ENCODE results near the gene KRT6C.
A peak's percentile ranks its signal among the peaks of the same experiment; 100 is the strongest.
"Not testable (repeated sequence)": the region's sequence is repeated elsewhere in the genome, so short reads cannot be mapped to it uniquely, and the experiment has no call there.

Gene KRT6C

DNA sequence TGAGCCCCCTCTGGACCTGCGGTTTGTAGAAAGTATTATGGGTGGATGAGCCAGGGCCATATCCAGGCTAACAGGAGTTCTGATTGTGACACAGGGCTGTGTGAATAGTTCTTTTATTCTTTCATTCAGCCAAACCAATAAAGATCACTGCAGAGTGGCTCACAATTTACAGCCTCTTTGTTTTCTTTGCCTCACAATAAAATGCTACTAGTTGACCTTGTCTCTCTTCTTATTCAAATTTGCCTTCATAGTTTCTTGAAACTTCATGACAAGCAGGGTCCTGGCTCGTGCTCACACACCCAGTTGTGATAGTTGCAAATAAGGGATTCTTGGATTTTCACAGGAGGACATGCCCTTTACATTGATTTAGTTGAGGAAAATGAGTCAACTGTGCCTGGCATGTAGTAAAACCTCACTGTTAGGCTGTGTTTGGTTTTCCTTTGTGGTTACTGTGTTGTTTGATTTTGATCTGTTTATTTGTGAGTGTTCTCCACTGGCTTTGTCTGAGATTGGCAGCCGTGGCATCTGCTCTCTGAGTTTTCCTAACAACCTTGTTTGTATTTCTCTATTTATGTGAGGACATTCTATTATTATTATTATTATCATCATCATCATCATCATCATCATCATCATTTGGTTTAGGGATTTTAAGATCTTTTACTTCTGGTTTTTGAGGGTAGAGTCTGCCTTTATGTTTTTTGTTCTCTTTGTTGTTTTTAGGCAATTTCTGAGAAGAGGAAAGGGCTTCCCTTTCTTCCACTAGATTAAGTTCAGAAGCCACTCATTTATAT, 19.0 kb downstream of the KRT6C start:
- no peaks in the 10 kb centered on the region for H3K36me3 ChIP-seq (replicated peaks; ENCODE audit: low read depth, low read length)
- no peaks in the 10 kb centered on the region for H4K20me1 ChIP-seq (ENCODE audit: insufficient read depth, low read length)
- H3K9ac ChIP-seq (ENCODE audit: low read length): no peak overlapping the region
- no peak overlapping the region for H2AFZ ChIP-seq (ENCODE audit: low read depth, low read length)
- H3K4me3 ChIP-seq (ENCODE audit: low read length): no peak overlapping the region
- no peaks in the 10 kb centered on the region for H3K9me3 ChIP-seq (ENCODE audit: insufficient read depth, low read length)
- no peaks in the 10 kb centered on the region for H3K79me2 ChIP-seq (ENCODE audit: low read length)
- H3K27me3 ChIP-seq (ENCODE audit: low read depth, low read length): peaks cover 14% of the 10 kb centered on the region
- no peak for TF ChIP-seq EZH2phosphoT487 (IDR thresholded peaks at IDR 0.05; ENCODE audit: low read depth)
- no peaks in the 10 kb centered on the region for H3K4me1 ChIP-seq (ENCODE audit: low read length)
- H3K4me2 ChIP-seq (ENCODE audit: low read length): no peak overlapping the region
- no peak overlapping the region for H3K27ac ChIP-seq (ENCODE audit: low read length)

- Histone ChIP-seq H3K79me2 (ENCODE audit: low read length) (no peaks in the 10 kb centered on the region), H3K4me2 (ENCODE audit: low read length) (no peak within 1 kb of the TSS), H4K20me1 (ENCODE audit: insufficient read depth, low read length) (no peaks in the 10 kb centered on the region), H3K9ac (ENCODE audit: low read length) (no peak within 1 kb of the TSS), H3K4me3 (ENCODE audit: low read length) (no peak within 1 kb of the TSS), H3K27ac (ENCODE audit: low read length) (no peak within 1 kb of the TSS), H3K36me3 (replicated peaks; ENCODE audit: low read depth, low read length) (no peaks in the 10 kb centered on the region), H2AFZ (ENCODE audit: low read depth, low read length) (no peak within 1 kb of the TSS), H3K9me3 (ENCODE audit: insufficient read depth, low read length) (no peaks in the 10 kb centered on the region), H3K27me3 (ENCODE audit: low read depth, low read length) (peaks cover 10% of the 10 kb centered on the region; the same call in 1 of the 2 replicates), H3K4me1 (ENCODE audit: low read length) (peaks cover 9% of the 10 kb centered on the region)
- TF ChIP-seq CTCF (IDR thresholded peaks at IDR 0.05; ENCODE audit: low read depth, low read length) (no peak), EZH2phosphoT487 (IDR thresholded peaks at IDR 0.05; ENCODE audit: low read depth) (no peak)
These were observed 21.5 kb downstream of the KRT6C start, which contains the start of gene KRT6B for GRCh38 chr12:52452101-52452500. TSS of gene KRT6B (minus strand) at chr12:52452146. CDS start at chr12:52452078, 68 bp downstream.

DNA sequence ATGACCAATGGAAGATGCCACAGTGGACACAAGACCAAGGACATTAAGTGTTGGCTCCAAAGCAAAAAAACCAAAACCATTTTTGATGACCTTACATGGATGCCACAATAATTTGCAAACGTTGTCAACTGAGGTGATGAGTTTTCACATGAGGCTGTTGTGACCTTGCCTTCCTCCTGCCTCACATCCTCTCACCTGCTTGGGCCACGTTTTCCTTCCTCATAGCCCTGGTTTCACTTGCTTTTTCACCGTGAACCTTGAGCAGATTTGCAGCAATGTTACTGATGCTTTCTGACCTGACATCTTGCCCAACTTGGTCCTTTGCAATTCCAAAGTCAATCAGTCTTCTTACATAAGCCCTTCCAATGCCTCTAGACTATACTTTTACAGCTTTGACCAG, 25.4 kb downstream of the KRT6C start:
- H3K9ac ChIP-seq (ENCODE audit: low read length): no peak overlapping the region
- no peak overlapping the region for H3K4me3 ChIP-seq (ENCODE audit: low read length)
- no peak overlapping the region for H2AFZ ChIP-seq (ENCODE audit: low read depth, low read length)
- H3K9me3 ChIP-seq (ENCODE audit: insufficient read depth, low read length): no peaks in the 10 kb centered on the region
- peaks cover 9% of the 10 kb centered on the region for H3K4me1 ChIP-seq (ENCODE audit: low read length)
- peak overlapping the region; percentile 38 for H3K4me2 ChIP-seq (ENCODE audit: low read length)
- no peaks in the 10 kb centered on the region for H4K20me1 ChIP-seq (ENCODE audit: insufficient read depth, low read length)
- TF ChIP-seq CTCF (IDR thresholded peaks at IDR 0.05; ENCODE audit: low read depth, low read length) (no peak), EZH2phosphoT487 (IDR thresholded peaks at IDR 0.05; ENCODE audit: low read depth) (no peak)
- H3K36me3 ChIP-seq (replicated peaks; ENCODE audit: low read depth, low read length): no peaks in the 10 kb centered on the region
- H3K27me3 ChIP-seq (ENCODE audit: low read depth, low read length): peaks cover 15% of the 10 kb centered on the region
- H3K79me2 ChIP-seq (ENCODE audit: low read length): no peaks in the 10 kb centered on the region
- no peak overlapping the region for H3K27ac ChIP-seq (ENCODE audit: low read length)

DNA sequence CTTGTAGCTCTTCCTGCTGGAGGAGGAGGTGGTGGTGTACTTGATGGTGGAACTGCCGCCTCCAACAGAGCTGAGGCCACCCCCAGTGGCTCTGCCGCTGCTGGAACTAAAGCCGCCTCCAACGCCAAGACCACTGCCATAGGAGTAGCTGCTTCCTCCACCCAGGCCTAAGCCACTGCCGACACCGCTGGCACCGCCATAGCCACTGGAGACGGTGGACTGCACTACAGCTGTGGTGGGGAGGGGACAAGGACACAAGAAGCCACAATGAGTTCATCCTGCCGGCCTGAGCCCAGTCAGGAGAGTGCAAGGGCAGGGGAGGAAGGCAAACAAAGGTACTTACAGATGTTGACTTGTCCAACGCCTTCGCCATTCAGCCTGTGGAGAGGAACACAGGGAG, 26.4 kb downstream of the KRT6C start:
- peaks cover 25% of the 10 kb centered on the region for H3K27me3 ChIP-seq (ENCODE audit: low read depth, low read length)
- not testable (repeated sequence) for H3K4me1 ChIP-seq (ENCODE audit: low read length); H4K20me1 ChIP-seq (ENCODE audit: insufficient read depth, low read length); H3K27ac ChIP-seq (ENCODE audit: low read length); H3K36me3 ChIP-seq (replicated peaks; ENCODE audit: low read depth, low read length); H3K79me2 ChIP-seq (ENCODE audit: low read length); H3K9me3 ChIP-seq (ENCODE audit: insufficient read depth, low read length); H3K4me3 ChIP-seq (ENCODE audit: low read length); H3K9ac ChIP-seq (ENCODE audit: low read length); H2AFZ ChIP-seq (ENCODE audit: low read depth, low read length); H3K4me2 ChIP-seq (ENCODE audit: low read length)

GRCh38 chr12:52446367-52447045, 27.1 kb downstream of the KRT6C start:
- TF ChIP-seq EZH2phosphoT487 (IDR thresholded peaks at IDR 0.05; ENCODE audit: low read depth) (no peak), CTCF (IDR thresholded peaks at IDR 0.05; ENCODE audit: low read depth, low read length) (no peak)

More at GRCh38 chr12:52446367-52447045, 27.1 kb downstream of the KRT6C start:
- H3K4me2 ChIP-seq (ENCODE audit: low read length): no peak overlapping the region
- H3K4me3 ChIP-seq (ENCODE audit: low read length): no peak overlapping the region
- H3K9me3 ChIP-seq (ENCODE audit: insufficient read depth, low read length): no peaks in the 10 kb centered on the region
- no peak overlapping the region for H3K9ac ChIP-seq (ENCODE audit: low read length)
- peaks cover 32% of the 10 kb centered on the region for H3K27me3 ChIP-seq (ENCODE audit: low read depth, low read length)
- no peaks in the 10 kb centered on the region for H4K20me1 ChIP-seq (ENCODE audit: insufficient read depth, low read length)
- no peak overlapping the region for H3K27ac ChIP-seq (ENCODE audit: low read length)
- peaks cover 10% of the 10 kb centered on the region for H3K4me1 ChIP-seq (ENCODE audit: low read length)
- no peaks in the 10 kb centered on the region for H3K36me3 ChIP-seq (replicated peaks; ENCODE audit: low read depth, low read length)
- no peak overlapping the region for H2AFZ ChIP-seq (ENCODE audit: low read depth, low read length)
- no peaks in the 10 kb centered on the region for H3K79me2 ChIP-seq (ENCODE audit: low read length)

Data from OCI-LY3 (cell line).